H1 (cell line): ENCODE data around the gene PMM1. TPM values are rescaled to one million over a fixed set of nuclear protein-coding genes. Genes with fewer than 3 reads are reported as not detected.

ENCODE experiments used
- BACH1 ChIP-seq: IDR thresholded peaks from 2 replicates; pipeline ENCODE4 v1.6.1; 2012; ENCODE audit warnings: low read length, improper control_type of control experiment
- BCL11A ChIP-seq, 2 experiments: IDR thresholded peaks; one replicate each; pipeline ENCODE4 v1.6.1; 2011; ENCODE audit warnings: low read depth in 2 of 2, low read length in 2 of 2, mild to moderate bottlenecking in 2 of 2
- CHD2 ChIP-seq: IDR thresholded peaks from 2 replicates; pipeline ENCODE4 v1.6.1; 2012; ENCODE audit warnings: low read length, improper control_type of control experiment
- GABPA ChIP-seq: IDR thresholded peaks from 2 replicates; pipeline ENCODE4 v1.6.1; 2011; ENCODE audit warnings: mild to moderate bottlenecking, low read length, moderate library complexity, borderline replicate concordance; ENCODE audit not compliant: insufficient read depth
- MAFK ChIP-seq: IDR thresholded peaks from 2 replicates; pipeline ENCODE4 v1.6.1; 2012; ENCODE audit warnings: low read depth, mild to moderate bottlenecking, improper control_type of control experiment, low read length
- RAD21 ChIP-seq, 2 experiments: IDR thresholded peaks in 1 of 2; conservative IDR thresholded peaks in 1 of 2; 2 replicates each; pipeline ENCODE4 v1.6.1; 2011; ENCODE audit warnings: low read depth in 2 of 2, low read length in 2 of 2, improper control_type of control experiment in 1 of 2, inconsistent platforms in 1 of 2, mild to moderate bottlenecking in 1 of 2, moderate library complexity in 1 of 2
- TBP ChIP-seq: IDR thresholded peaks from 2 replicates; pipeline ENCODE4 v1.6.1; 2011; ENCODE audit warnings: low read depth, low read length, improper control_type of control experiment
- polyA plus RNA-seq, 7 experiments: library from polyadenylated mRNA; depleted of rRNA in 3 of 7; stranded (reverse) in 5 of 7; unstranded in 2 of 7; fragments of >200 nt in 5 of 7; fragments of 200-250 nt in 2 of 7; gene quantifications; 1 replicate in 5 of 7; 2 replicates in 1 of 7; 4 replicates in 1 of 7; pipeline versions ENCODE4 v1.2.1 to v1.2.3, GENCODE V29; 2011 to 2013; ENCODE audit warnings: missing spikeins in 2 of 7, mixed read lengths in 2 of 7
- total RNA-seq: library from RNA; stranded (reverse); fragmentation: NEBNext Ultra II Directional; extraction: Animal tissue kit (Norgen Biotek cat#: 25700); gene quantifications from 2 replicates; pipeline ENCODE4 v1.2.1, GENCODE V29; 2021

PMM1 gene
- total and polyA plus RNA-seq, 2 of the 8 experiments (the other 6 are each of a cell fraction or from before 2014, with no cell fraction given): 11.3 to 20.0 TPM

- TF ChIP-seq GABPA (no peak), TBP (no peak), BCL11A (IDR thresholded peaks at IDR 0.05; ENCODE audit: low read depth in 2 of 2, low read length in 2 of 2) (no peak), BACH1 (no peak), RAD21 (IDR thresholded peaks at IDR 0.05 in 1 of 2, conservative IDR thresholded peaks at IDR 0.05 in 1 of 2; ENCODE audit: low read depth in 2 of 2, low read length in 2 of 2) (no peak), CHD2 (no peak), MAFK (no peak)
Measured at GRCh38 chr22:41579997-41580355, 9.7 kb downstream of the PMM1 start (continued).
